Naive B cell (primary cell): ENCODE measurements around the gene ENTPD7. TPM values are rescaled to one million over a fixed set of nuclear protein-coding genes. Genes with fewer than 3 reads are reported as not detected.
A peak's percentile ranks its signal among the peaks of the same experiment; 100 is the strongest.

Source experiments
- ATAC-seq, 2 donors: fragments of 150-1000 bp; cut with Tn5 transposase; 2 replicates each; pipeline ENCODE4 v1.10.0; 2021; ENCODE audit warnings: low read depth in 2 of 2, mild to moderate bottlenecking in 2 of 2, moderate library complexity in 2 of 2
- DNase-seq: peaks from one replicate; pipeline ENCODE4 v3.0.0; 2022
- H3K27ac Mint-ChIP-seq, 6 donors: one replicate each; pipeline ENCODE4 v1.8.0; 2020 to 2022; ENCODE audit warnings: mild to moderate bottlenecking in 6 of 6, mixed read lengths in 6 of 6, moderate library complexity in 5 of 6, inconsistent platforms in 2 of 6
- H3K27me3 Mint-ChIP-seq, 3 donors: one replicate each; pipeline ENCODE4 v1.8.0; 2021 to 2022; ENCODE audit warnings: mixed read lengths in 3 of 3, mild to moderate bottlenecking in 1 of 3
- H3K36me3 Mint-ChIP-seq, 2 donors: one replicate each; pipeline ENCODE4 v1.8.0; 2020 to 2022; ENCODE audit warnings: mixed read lengths in 2 of 2, inconsistent platforms in 1 of 2, mild to moderate bottlenecking in 1 of 2
- H3K4me1 Mint-ChIP-seq, 3 donors: one replicate each; pipeline ENCODE4 v1.8.0; 2020 to 2022; ENCODE audit warnings: mixed read lengths in 3 of 3, inconsistent platforms in 1 of 3, mild to moderate bottlenecking in 1 of 3, moderate library complexity in 1 of 3
- H3K4me3 Mint-ChIP-seq, 8 donors: one replicate each; pipeline ENCODE4 v1.8.0; 2020 to 2022; ENCODE audit warnings: mild to moderate bottlenecking in 8 of 8, mixed read lengths in 8 of 8, moderate library complexity in 8 of 8, inconsistent platforms in 2 of 8
- H3K9me3 Mint-ChIP-seq, 7 donors: one replicate each; pipeline ENCODE4 v1.8.0; 2020 to 2022; ENCODE audit warnings: mixed read lengths in 7 of 7, mild to moderate bottlenecking in 5 of 7, inconsistent platforms in 2 of 7, moderate library complexity in 1 of 7
- polyA plus RNA-seq, 6 donors: library from polyadenylated mRNA; unstranded; fragments of 300-500 nt; fragmentation: Illumina TruSeq; gene quantifications; one replicate each; pipeline ENCODE4 v1.2.3, GENCODE V29; 2021; ENCODE audit warnings: low read depth in 6 of 6

ENTPD7 gene, protein sequence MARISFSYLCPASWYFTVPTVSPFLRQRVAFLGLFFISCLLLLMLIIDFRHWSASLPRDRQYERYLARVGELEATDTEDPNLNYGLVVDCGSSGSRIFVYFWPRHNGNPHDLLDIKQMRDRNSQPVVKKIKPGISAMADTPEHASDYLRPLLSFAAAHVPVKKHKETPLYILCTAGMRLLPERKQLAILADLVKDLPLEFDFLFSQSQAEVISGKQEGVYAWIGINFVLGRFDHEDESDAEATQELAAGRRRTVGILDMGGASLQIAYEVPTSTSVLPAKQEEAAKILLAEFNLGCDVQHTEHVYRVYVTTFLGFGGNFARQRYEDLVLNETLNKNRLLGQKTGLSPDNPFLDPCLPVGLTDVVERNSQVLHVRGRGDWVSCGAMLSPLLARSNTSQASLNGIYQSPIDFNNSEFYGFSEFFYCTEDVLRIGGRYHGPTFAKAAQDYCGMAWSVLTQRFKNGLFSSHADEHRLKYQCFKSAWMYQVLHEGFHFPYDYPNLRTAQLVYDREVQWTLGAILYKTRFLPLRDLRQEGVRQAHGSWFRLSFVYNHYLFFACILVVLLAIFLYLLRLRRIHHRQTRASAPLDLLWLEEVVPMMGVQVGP
- polyA plus RNA-seq = under 1 TPM in 5 of 6 donors, not detected in 1; 0.32 to 0.85 (median 0.55) TPM

- peak; percentile 87 for DNase-seq
- ATAC-seq = peak; percentile 97 to 98
- peak within 1 kb of the TSS; percentile 4 to 87 (median 78) for H3K27ac Mint-ChIP-seq
- peaks cover 19 to 23% (median 22%) of the 10 kb centered on the region in 3 donors for H3K4me1 Mint-ChIP-seq
- H3K27me3 Mint-ChIP-seq = peaks cover 4 to 14% (median 10%) of the 10 kb centered on the region in 3 donors
- no peaks in the 10 kb centered on the region for H3K36me3 Mint-ChIP-seq
- H3K4me3 Mint-ChIP-seq = peak within 1 kb of the TSS; percentile 73 to 93 (median 89)
- no peaks in the 10 kb centered on the region for H3K9me3 Mint-ChIP-seq
Measured at GRCh38 chr10:99659031-99659867, at the start of gene ENTPD7. ENTPD7 (plus strand) TSS chr10:99659509; CDS start chr10:99659957, 448 bp downstream.

DNA sequence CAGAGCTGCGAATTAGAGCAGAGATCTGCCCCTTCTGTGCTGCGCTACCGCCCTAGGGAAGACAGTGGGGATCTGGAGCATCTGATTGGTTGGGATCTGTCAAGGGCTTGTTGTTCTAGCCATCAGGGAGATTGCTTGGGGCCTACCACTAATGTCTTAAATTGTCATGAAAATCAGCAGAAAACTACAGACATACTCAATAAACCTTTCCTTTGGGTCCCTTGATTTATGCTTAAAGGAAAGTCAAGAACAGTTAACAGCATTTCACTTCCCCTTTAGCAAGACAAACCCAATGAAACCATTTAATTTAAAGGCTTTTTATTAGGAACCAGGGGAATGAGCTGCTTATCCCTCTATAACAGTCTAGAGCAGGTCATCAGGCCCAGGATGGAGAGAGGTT, 49.1 kb upstream of the ENTPD7 start:
- Mint-ChIP-seq H3K4me1 (peaks cover 31 to 41% (median 35%) of the 10 kb centered on the region in 3 donors), H3K9me3 (no peaks in the 10 kb centered on the region), H3K27me3 (no peaks in the 10 kb centered on the region), H3K4me3 (peak overlapping the region in 1 of 8 donors; percentile 31), H3K36me3 (no peaks in the 10 kb centered on the region), H3K27ac (peak overlapping the region; percentile 20 to 83 (median 47))
- ATAC-seq (no peak), DNase-seq (no peak)

GRCh38 chr10:99611326-99611725, 48.0 kb upstream of the ENTPD7 start:
- no peaks in the 10 kb centered on the region for H3K36me3 Mint-ChIP-seq
- peak overlapping the region in 3 of 6 donors; percentile 17 to 90 (median 28) for H3K27ac Mint-ChIP-seq

DNA sequence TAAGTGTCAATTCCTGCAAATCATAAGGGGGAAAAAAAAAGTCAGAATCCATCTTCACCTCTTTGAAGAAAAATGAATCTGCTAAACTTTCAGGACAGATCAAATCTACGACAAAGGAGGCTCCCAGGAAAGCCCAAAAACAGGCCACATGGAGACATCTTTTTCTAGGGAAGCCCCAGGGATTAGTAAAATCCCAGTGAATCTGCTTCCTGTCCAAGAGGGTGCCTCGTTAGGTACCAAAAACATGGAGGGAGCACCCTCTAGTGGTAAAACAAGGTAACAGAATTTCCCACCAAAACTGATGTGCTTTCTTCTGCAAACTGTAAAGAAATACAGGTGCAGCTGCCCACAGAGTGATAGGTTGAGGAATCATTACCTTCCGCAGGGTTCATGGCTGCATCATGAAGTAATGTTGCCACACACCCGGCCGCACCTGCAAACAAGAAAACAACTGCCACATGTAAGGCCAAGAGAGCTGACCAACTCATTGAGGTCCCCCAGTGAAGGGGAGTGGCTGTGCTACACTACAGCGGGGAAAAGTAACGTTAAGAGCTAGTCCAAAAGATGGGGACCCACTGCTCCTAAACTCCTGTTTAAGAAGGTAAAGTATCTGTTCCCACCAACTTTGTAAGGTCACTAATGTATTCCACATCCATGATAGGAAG, 47.0 kb upstream of the ENTPD7 start:
- H3K27ac Mint-ChIP-seq = peak overlapping the region in 4 of 6 donors; percentile 28 to 84 (median 76)
- H3K36me3 Mint-ChIP-seq = no peaks in the 10 kb centered on the region
- peak; percentile 27 to 67 for ATAC-seq
- no peaks in the 10 kb centered on the region for H3K27me3 Mint-ChIP-seq
- peaks cover 36 to 57% (median 50%) of the 10 kb centered on the region in 3 donors for H3K4me1 Mint-ChIP-seq
- DNase-seq = peak; percentile 60
- no peaks in the 10 kb centered on the region for H3K9me3 Mint-ChIP-seq
- H3K4me3 Mint-ChIP-seq = peak overlapping the region in 1 of 8 donors; percentile 19

More at GRCh38 chr10:99611326-99611725, 48.0 kb upstream of the ENTPD7 start:
- H3K4me3 Mint-ChIP-seq = no peak overlapping the region
- no peaks in the 10 kb centered on the region for H3K9me3 Mint-ChIP-seq
- no peaks in the 10 kb centered on the region for H3K27me3 Mint-ChIP-seq
- ATAC-seq = peak in 1 of 2 donors; percentile 16
- peaks cover 36 to 49% (median 45%) of the 10 kb centered on the region in 3 donors for H3K4me1 Mint-ChIP-seq
- no peak for DNase-seq

- DNase-seq (no peak), ATAC-seq (no peak)
- Mint-ChIP-seq H3K27me3 (no peaks in the 10 kb centered on the region), H3K27ac (peak overlapping the region in 3 of 6 donors; percentile 36 to 91 (median 80)), H3K4me1 (peaks cover 39 to 60% (median 58%) of the 10 kb centered on the region in 3 donors), H3K4me3 (no peak overlapping the region), H3K9me3 (no peaks in the 10 kb centered on the region), H3K36me3 (no peaks in the 10 kb centered on the region)
Measured at GRCh38 chr10:99615426-99615825, 43.9 kb upstream of the ENTPD7 start.

DNA sequence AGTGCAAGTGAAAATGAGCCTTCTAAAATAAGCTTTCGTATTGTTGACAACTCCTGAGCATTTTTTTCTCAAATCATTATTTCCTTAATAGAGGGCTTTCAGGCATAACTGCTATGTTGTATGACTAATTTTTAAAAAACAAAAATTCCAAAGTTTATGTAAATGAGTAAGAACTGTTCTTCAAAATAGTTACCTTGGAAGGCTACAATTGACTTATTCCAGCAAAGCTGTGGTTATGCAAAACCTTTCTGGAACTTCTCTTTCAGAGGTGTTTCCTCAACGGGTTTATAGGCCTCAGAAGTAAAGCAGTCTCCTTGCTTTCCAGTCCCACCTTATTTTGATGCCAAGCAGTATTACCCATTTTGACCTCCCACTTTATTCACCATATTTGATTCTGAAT, 41.6 kb upstream of the ENTPD7 start:
- H3K27ac Mint-ChIP-seq = peak overlapping the region; percentile 13 to 94 (median 84)
- H3K36me3 Mint-ChIP-seq = no peaks in the 10 kb centered on the region
- DNase-seq (no peak), ATAC-seq (no peak)
- H3K9me3 Mint-ChIP-seq = no peaks in the 10 kb centered on the region
- H3K4me1 Mint-ChIP-seq = peaks cover 39 to 61% (median 51%) of the 10 kb centered on the region in 3 donors
- peak overlapping the region in 5 of 8 donors; percentile 33 to 96 (median 81) for H3K4me3 Mint-ChIP-seq
- no peaks in the 10 kb centered on the region for H3K27me3 Mint-ChIP-seq

- no peaks in the 10 kb centered on the region for H3K36me3 Mint-ChIP-seq
- H3K4me3 Mint-ChIP-seq = peak overlapping the region; percentile 72 to 96 (median 86)
- H3K4me1 Mint-ChIP-seq = peaks cover 35 to 61% (median 45%) of the 10 kb centered on the region in 3 donors
- H3K27ac Mint-ChIP-seq = peak overlapping the region; percentile 61 to 98 (median 92)
- ATAC-seq (peak; percentile 13 to 16), DNase-seq (peak; percentile 72)
- no peaks in the 10 kb centered on the region for H3K9me3 Mint-ChIP-seq
- H3K27me3 Mint-ChIP-seq = no peaks in the 10 kb centered on the region
Measured at GRCh38 chr10:99619090-99619800, 40.1 kb upstream of the ENTPD7 start.

DNA sequence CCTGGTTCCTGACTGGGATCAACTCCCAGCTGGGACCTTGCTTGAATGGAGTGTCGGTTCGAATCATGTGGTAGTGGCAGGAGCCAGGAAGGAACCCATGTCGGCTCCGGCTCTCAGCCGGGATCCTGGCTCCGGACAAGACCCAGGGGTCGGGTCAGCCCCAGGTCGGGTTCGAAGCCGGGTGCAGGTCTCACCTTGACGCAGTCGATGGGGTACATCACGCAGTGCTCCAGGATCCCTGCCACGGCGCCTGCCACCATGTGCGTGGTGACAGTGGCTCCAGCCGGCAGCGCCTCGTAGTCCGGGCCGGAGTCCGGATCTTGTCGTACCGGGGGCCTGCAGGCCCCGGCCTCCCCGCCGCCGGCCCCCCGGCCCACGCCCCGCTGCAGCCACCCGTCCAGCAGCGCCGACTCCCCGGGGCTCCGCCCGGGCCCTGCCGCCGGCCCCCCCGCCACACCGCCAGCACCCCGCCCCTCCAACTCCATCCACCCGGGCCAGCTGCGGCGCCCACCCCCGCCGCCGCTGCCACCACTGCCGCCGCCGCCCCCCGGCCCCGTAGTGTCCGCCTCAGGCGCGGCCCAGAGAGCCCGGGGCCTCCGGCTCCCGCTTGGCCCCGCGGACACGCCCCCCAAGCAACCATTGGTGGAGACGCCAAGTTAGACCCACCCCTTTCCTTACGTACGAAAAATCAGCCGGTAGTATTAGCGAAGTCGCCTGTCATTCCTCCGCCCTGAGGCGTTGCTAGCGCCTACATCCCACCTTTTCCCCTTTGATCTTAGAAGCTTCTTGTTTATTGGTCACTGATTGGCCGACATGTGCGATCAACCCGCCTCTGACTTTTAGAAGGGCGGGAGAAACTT, 39.2 kb upstream of the ENTPD7 start, which contains the start of gene SLC25A28:
Gene SLC25A28, minus strand, starts transcription at position 589 of the 860 bp plus-strand sequence. Its CDS starts 104 bp downstream, at position 485.
- ATAC-seq (no peak), DNase-seq (peak; percentile 95)
- H3K27ac Mint-ChIP-seq = peak within 1 kb of the TSS; percentile 91 to 99 (median 97)
- peaks cover 35 to 58% (median 45%) of the 10 kb centered on the region in 3 donors for H3K4me1 Mint-ChIP-seq
- no peaks in the 10 kb centered on the region for H3K27me3 Mint-ChIP-seq
- H3K36me3 Mint-ChIP-seq = no peaks in the 10 kb centered on the region
- H3K9me3 Mint-ChIP-seq = no peaks in the 10 kb centered on the region
- peak within 1 kb of the TSS; percentile 72 to 96 (median 94) for H3K4me3 Mint-ChIP-seq

DNA sequence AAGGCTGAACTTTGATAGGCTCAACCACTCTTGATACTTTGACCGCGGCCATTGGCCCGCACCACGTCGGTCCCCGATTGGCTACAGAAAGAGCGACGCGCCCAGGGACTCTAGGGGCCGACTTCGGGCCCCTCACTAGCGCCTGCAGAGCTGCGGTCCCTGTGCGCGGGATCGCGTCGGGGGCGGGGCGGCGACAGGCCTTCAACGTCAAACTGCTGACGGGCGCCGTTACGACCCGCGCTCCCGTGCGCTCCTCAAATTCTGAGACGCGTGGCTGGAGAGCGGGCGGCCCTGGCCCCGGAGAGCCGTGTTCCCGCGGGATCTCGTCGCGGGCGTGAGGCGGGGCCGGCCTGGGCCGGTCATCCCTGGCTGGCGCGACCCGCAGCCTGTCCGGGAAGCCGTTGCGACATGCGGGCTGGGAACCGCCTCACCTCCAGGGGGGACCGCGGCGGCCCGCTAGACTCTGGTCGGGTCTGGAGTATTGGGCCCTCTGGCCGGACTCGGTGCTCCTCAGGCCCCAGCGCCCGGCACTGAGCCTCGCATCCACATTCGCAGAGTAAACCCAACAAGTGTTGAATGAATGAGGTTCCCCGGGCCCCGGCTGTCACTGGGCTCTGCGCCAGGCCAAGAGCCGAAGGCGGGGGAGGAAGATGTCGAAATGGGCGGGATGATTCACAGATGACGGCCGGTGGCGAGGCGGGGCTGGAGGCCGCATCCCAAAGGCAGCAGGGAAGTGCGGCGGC, 38.4 kb upstream of the ENTPD7 start:
- Mint-ChIP-seq H3K4me1 (peaks cover 30 to 50% (median 38%) of the 10 kb centered on the region in 3 donors), H3K4me3 (peak overlapping the region; percentile 72 to 96 (median 92)), H3K27me3 (no peaks in the 10 kb centered on the region), H3K9me3 (no peaks in the 10 kb centered on the region), H3K36me3 (no peaks in the 10 kb centered on the region), H3K27ac (peak overlapping the region; percentile 91 to 99 (median 97))
- ATAC-seq = peak; percentile 79 to 83
- no peak for DNase-seq

DNA sequence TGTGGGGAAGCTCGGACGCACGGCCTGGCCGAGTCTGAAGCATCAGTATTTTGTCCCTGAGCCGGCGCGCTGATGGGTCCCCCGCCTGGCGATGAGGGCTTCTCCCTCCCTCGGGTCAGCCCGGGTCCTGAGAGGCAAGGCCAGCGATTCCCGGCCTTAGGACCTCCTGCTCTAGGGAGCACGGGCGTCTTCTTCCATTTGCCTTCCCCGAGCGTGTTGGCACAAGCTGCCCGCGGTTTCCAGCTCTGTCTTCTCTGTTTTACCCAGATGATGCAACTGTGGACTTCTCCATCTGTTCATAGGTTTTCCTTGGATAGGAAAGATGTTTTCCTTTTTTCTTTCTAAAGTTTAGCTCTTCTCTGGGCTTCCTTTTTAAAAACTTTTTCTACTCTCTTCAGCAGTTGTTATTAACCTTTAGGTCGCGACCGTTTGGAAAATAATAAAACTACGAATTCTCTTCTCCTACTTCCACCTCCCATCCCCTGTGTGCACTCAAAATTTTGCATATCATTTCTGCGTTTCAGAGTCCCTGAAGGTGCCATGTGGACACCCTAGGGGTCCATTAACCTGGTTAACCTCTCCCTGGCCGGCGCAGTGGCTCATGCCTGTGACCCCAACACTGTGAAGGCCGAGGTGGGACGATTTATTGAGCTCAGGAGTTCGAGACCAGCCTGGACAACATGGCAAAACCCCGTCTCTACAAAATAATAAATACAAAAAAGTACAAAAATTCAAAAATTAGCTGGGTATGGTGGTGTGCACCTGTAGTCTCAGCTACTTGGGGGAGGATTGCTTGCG, 37.7 kb upstream of the ENTPD7 start:
- DNase-seq = no peak
- ATAC-seq = no peak
- Mint-ChIP-seq H3K36me3 (no peaks in the 10 kb centered on the region), H3K9me3 (no peaks in the 10 kb centered on the region), H3K4me1 (peaks cover 30 to 46% (median 33%) of the 10 kb centered on the region in 3 donors), H3K4me3 (peak overlapping the region; percentile 72 to 96 (median 92)), H3K27me3 (no peaks in the 10 kb centered on the region), H3K27ac (peak overlapping the region; percentile 91 to 99 (median 97))
